K562 (cell line): ENCODE measurements around the gene RDH16. TPM values are rescaled to one million over a fixed set of nuclear protein-coding genes. Genes with fewer than 3 reads are reported as not detected.

Experiments used
- ATAC-seq: fragments of 200-7000 bp; cut with Tn5 transposase; 3 replicates; pipeline ENCODE4 v1.9.1; 2020; ENCODE audit warnings: moderate library complexity
- BruUV-seq: library from RNA; stranded (reverse); fragments of 400-500 nt; replicated peaks from 2 replicates; lab custom pipeline; 2021; lab: Mats Ljungman, UMichigan
- CTCF ChIA-PET: fragments of 300-600 bp; formaldehyde crosslinking; extraction: SDS; loops from one replicate; lab custom pipeline; 2021; ENCODE audit warnings: low intra/inter-chr PET ratio; lab: Yijun Ruan, JAX
- POLR2A ChIA-PET: fragments of 300-600, 350-650 bp; sonication (Branson Sonifier 250); formaldehyde crosslinking; extraction: SDS; loops from one replicate; lab custom pipeline; 2021; ENCODE audit warnings: antibody characterized with exemption, inconsistent platforms; lab: Yijun Ruan, JAX
- DNase-seq, 4 experiments: peaks; one replicate each; pipeline versions ENCODE4 v3.0.0 to v3.0.0-alpha.2; 2011 to 2018; ENCODE audit warnings: low spot score in 3 of 4, mixed read lengths in 3 of 4; ENCODE audit errors: extremely low read depth in 1 of 4
- FAIRE-seq: peaks from 2 replicates; lab custom pipeline; 2011; peaks lifted over from hg19 to GRCh38; lab: Jason Lieb, UNC
- H2AFZ ChIP-seq: 2 replicates; pipeline ENCODE4 v1.6.0; 2011; ENCODE audit warnings: low read depth, low read length, control low read depth, inconsistent platforms
- H3K27ac ChIP-seq: fragments of 200-600 bp; 3 replicates; pipeline ENCODE4 v1.8.0; 2011; ENCODE audit warnings: low read depth, mild to moderate bottlenecking, control low read depth, inconsistent platforms, low read length, moderate library complexity, mixed read lengths; ENCODE audit errors: extremely low read depth
- H3K27me3 ChIP-seq, 2 experiments: fragments of 300-600 bp in 1 of 2; 2 replicates in 1 of 2; 3 replicates in 1 of 2; pipeline versions ENCODE4 v1.6.0 to v1.8.0; 2011; ENCODE audit warnings: inconsistent platforms in 2 of 2, low read length in 2 of 2, mild to moderate bottlenecking in 1 of 2, mixed read lengths in 1 of 2, moderate library complexity in 1 of 2; ENCODE audit not compliant: control insufficient read depth in 2 of 2, insufficient read depth in 2 of 2
- H3K36me3 ChIP-seq: fragments of 300-600 bp; 3 replicates; pipeline ENCODE4 v1.8.0; 2011; ENCODE audit warnings: mild to moderate bottlenecking, low read length, inconsistent platforms; ENCODE audit not compliant: control insufficient read depth, insufficient read depth
- H3K4me1 ChIP-seq, 2 experiments: fragments of 200-600 bp in 1 of 2; replicated peaks in 1 of 2; 2 replicates in 1 of 2; 3 replicates in 1 of 2; pipeline versions ENCODE4 v1.5.1 to v1.8.0; 2011; ENCODE audit warnings: inconsistent platforms in 2 of 2, low read length in 2 of 2, mild to moderate bottlenecking in 1 of 2, mixed read lengths in 1 of 2, moderate library complexity in 1 of 2; ENCODE audit not compliant: control insufficient read depth in 2 of 2, insufficient read depth in 2 of 2
- H3K4me2 ChIP-seq: 2 replicates; pipeline ENCODE4 v1.6.1; 2011; ENCODE audit warnings: low read length, control low read depth, inconsistent platforms, mixed read lengths; ENCODE audit not compliant: insufficient read depth
- H3K4me3 ChIP-seq: fragments of 200-600 bp; sonication (generic), shearing (Covaris generic); 2 replicates; pipeline ENCODE4 v1.5.1; 2016; ENCODE audit warnings: control low read depth, inconsistent platforms
- H3K79me2 ChIP-seq: fragments of 200-600 bp; 3 replicates; pipeline ENCODE4 v1.8.0; 2011; ENCODE audit warnings: low read length, inconsistent platforms; ENCODE audit not compliant: control insufficient read depth, insufficient read depth
- H3K9ac ChIP-seq, 2 experiments: 2 replicates each; pipeline versions ENCODE4 v1.6.0 to v1.6.1; 2011; ENCODE audit warnings: low read depth in 2 of 2, low read length in 2 of 2, control low read depth in 1 of 2, inconsistent platforms in 1 of 2, mild to moderate bottlenecking in 1 of 2, mixed read lengths in 1 of 2; ENCODE audit not compliant: insufficient read depth in 1 of 2
- H3K9me1 ChIP-seq: one replicate; pipeline ENCODE4 v1.6.0; 2011; ENCODE audit warnings: inconsistent platforms, mild to moderate bottlenecking, low read length, moderate library complexity; ENCODE audit not compliant: control insufficient read depth, insufficient read depth
- H3K9me3 ChIP-seq: replicated peaks from 2 replicates; pipeline ENCODE4 v1.5.1; 2011; ENCODE audit warnings: low read depth, low read length, inconsistent platforms; ENCODE audit not compliant: control insufficient read depth, insufficient read depth
- H4K20me1 ChIP-seq: replicated peaks from 2 replicates; pipeline ENCODE4 v1.6.1; 2011; ENCODE audit warnings: low read length, inconsistent platforms, mixed read lengths; ENCODE audit not compliant: control insufficient read depth, insufficient read depth
- NRF1 ChIP-seq, 2 experiments: fragments of 450-650 bp; IDR thresholded peaks in 1 of 2; conservative IDR thresholded peaks in 1 of 2; 2 replicates each; pipeline ENCODE4 v1.6.1; 2014; ENCODE audit warnings: mild to moderate bottlenecking in 2 of 2
- SIRT6 ChIP-seq: IDR thresholded peaks from one replicate; pipeline ENCODE4 v1.6.1; 2012; ENCODE audit warnings: low read depth, mild to moderate bottlenecking, control low read depth, inconsistent platforms, low read length, moderate library complexity
- TRIM25 ChIP-seq: fragments of 450-650 bp; IDR thresholded peaks from 2 replicates; pipeline ENCODE4 v1.7.0; 2016; ENCODE audit warnings: borderline replicate concordance
- whole genome bisulfite sequencing: fragments of 100-300 bp; shearing (Covaris generic); methylation state at CpG from one replicate; pipeline ENCODE4 v1.1.6; 2016; ENCODE audit warnings: low coverage, mixed read lengths; ENCODE audit not compliant: insufficient coverage; ENCODE audit errors: missing lambda C conversion rate; 5-methylcytosine and 5-hydroxymethylcytosine counted together
- in situ Hi-C: fragments of 300-500 bp; cut with MboI; formaldehyde crosslinking; loops from 4 replicates; pipeline ENCODE4 v1.15.0; 2018; ENCODE audit warnings: inconsistent platforms, mixed read lengths
- intact Hi-C: fragments of 100-400 bp; cut with micrococcal nuclease; formaldehyde crosslinking; loops from 2 replicates; pipeline ENCODE4 v1.14.2; 2022
- polyA plus RNA-seq, 8 experiments: library from polyadenylated mRNA; depleted of rRNA in 4 of 8; stranded (reverse) in 5 of 8; unstranded in 3 of 8; fragments of >200 nt; fragmentation: Nextera tagmentation in 2 of 8; fragmentation: Illumina TruSeq in 1 of 8; extraction: Ambion mirVana in 2 of 8; extraction: Trizol in 1 of 8; gene quantifications; 2 replicates each; pipeline versions ENCODE4 v1.2.1 to v1.2.3, GENCODE V29; 2011 to 2014; ENCODE audit warnings: inconsistent platforms in 1 of 8, missing spikeins in 1 of 8
- total RNA-seq, 7 experiments: library from RNA; depleted of rRNA in 6 of 7; stranded (reverse); fragments of >200 nt in 6 of 7; fragmentation: Illumina TruSeq in 2 of 7; extraction: Trizol in 2 of 7; gene quantifications; 2 replicates each; pipeline versions ENCODE4 v1.2.1 to v1.2.3, GENCODE V29; 2011 to 2021; ENCODE audit warnings: low replicate concordance in 1 of 7

The RDH16 gene
- total and polyA plus RNA-seq, 9 of the 15 experiments (the other 6 are each of a cell fraction or from before 2014, with no cell fraction given): 0.11 to 0.52 (median 0.22) TPM; not detected in 1

- no peak overlapping the region for H2AFZ ChIP-seq
- H3K9me3 ChIP-seq: no peaks in the 10 kb centered on the region
- ATAC-seq: no peak
- H3K4me2 ChIP-seq: no peak overlapping the region
- WGBS: 29% methylated on average over 11 of the region's 11 CpGs
- H3K36me3 ChIP-seq: no peaks in the 10 kb centered on the region
- BruUV-seq: no TSS peak
- DNase-seq: no peak
- in situ Hi-C loops: no loop called here
- TF ChIP-seq SIRT6 (no peak), NRF1 (conservative IDR thresholded peaks at IDR 0.05 in 1 of 2, IDR thresholded peaks at IDR 0.05 in 1 of 2) (0 out of 4 replicates have a peak, but pooled peaks of 1 of the 2 experiments have one; percentile 23), TRIM25 (no peak)
- POLR2A ChIA-PET: interaction anchor here (0.6 to 0.9 kb wide), 3 partner anchors 9 to 43 kb away, joined by 3 to 4 read pairs (median 3); a partner anchor contains a TSS
- CTCF ChIA-PET: no interaction called here
- H3K4me1 ChIP-seq: no peaks in the 10 kb centered on the region; a peak in 4 of 5 replicates
- no peak overlapping the region for H3K27ac ChIP-seq
- FAIRE-seq: no peak
- no peaks in the 10 kb centered on the region for H3K79me2 ChIP-seq
- H4K20me1 ChIP-seq: no peaks in the 10 kb centered on the region
- no peaks in the 10 kb centered on the region for H3K9me1 ChIP-seq
- H3K9ac ChIP-seq: no peak overlapping the region
- H3K27me3 ChIP-seq: peaks cover 0 to 3% of the 10 kb centered on the region in 2 experiments; a peak in 1 of 5 replicates
- H3K4me3 ChIP-seq: no peak overlapping the region
- intact Hi-C loops: no loop called here
These were observed 5.6 kb downstream of the RDH16 start for GRCh38 chr12:56951582-56952339.
